Mesenteric fat pad (tissue), 1 donor: Measurements from ENCODE around the gene LAMTOR2. TPM values are rescaled to one million over a fixed set of nuclear protein-coding genes. Genes with fewer than 3 reads are reported as not detected.
A peak's percentile ranks its signal among the peaks of the same experiment; 100 is the strongest.
"Not testable (repeated sequence)": the region's sequence is repeated elsewhere in the genome, so short reads cannot be mapped to it uniquely, and the experiment has no call there.

Source experiments
- DNase-seq: peaks from one replicate; pipeline ENCODE4 v3.0.0-alpha.2; 2020; ENCODE audit warnings: low spot score
- total RNA-seq: library from RNA; stranded (reverse); fragmentation: NEBNext Ultra II Directional; extraction: Animal tissue kit (Norgen Biotek cat#: 25700); gene quantifications from one replicate; pipeline ENCODE4 v1.2.1, GENCODE V29; 2021
- donor health status: DM: yes; HTN: yes; CAD: no.

LAMTOR2 gene
- total RNA-seq, 1 donor from 2014 or later: 65.5 TPM

DNA sequence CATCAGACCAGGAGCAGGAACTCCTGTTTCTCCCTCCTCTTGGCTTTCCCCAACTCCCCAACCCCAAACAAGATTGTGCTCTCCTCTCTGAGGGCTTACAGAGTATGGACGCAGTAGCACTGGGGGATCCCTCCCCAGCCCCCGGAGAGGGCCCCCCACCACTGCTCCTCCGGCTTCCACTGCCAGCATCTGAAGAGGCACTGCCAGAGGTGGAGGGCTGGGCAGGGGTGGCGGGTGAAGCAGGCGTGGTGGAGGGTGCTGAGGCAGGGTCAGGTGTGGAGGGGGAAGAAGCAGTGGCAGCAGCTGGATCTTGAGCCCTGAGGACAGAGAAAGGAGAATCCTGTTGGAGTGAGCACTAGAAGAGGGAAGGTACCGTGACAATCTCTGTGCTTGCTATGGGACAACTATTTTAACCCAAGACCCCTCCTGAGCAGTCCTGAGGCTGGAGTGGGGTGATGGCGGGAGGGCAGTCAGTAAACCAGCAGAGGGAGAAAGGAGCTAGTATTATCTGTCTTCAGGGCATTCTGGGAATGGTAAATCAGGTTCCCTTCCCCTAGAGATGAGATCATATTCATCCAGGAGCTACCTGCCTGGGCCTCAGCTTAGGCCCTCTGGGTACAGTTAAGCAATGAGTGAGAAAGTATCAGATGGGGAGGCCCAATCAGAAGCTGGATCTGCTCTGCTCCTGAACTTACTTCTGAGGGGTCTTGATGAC lies 3.4 kb upstream of the LAMTOR2 start:
- DNase-seq: no peak

DNA sequence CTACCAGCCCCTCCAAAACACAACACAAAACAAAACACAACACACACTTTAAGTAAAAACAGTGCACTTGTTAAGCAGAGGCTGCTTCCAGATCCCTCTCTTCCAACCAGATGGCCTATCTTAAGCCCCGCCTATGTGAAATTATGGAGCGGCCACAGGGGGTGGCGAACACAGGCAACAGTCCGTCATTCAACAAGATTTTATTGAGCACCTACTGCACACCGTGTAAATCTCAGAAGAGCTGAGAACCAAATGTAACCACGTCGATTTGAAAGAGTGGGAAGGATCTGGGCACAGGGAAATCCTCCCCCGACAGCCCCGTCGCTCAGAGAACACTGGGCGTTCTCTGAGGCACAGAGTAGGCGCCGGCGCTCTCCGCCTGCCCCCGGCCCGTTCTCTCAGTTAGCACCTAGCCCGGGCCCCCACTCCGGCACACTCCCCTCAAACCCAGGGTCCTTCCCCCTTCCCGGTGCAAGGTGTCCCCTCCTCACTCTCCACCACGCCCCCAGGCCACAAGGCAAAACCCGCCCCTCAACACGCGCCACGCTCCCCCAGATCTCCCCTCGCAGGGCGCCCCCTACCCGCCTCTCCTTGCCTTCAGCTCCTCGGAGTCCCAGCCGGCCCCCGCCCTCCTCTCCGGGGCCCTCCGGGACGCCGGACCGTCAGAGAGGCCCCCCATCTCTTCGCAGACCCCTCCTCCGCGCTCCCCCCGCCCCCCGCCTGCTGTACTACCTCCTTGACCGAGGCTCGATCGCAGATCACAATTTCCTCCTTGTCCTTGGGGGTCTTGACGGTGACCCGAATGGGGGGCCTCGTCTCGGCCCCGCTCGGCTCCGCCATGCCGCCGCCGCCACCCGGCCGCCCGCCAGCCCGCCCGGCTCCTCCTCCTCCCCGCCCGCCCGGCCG lies 1.5 kb upstream of the LAMTOR2 start:
- no peak for DNase-seq

GRCh38 chr1:156053768-156054499 lies 648 bp upstream of the LAMTOR2 start, which contains the start of gene UBQLN4:
Gene UBQLN4, minus strand, starts transcription at chr1:156053798. Its CDS starts 97 bp downstream, at chr1:156053701.
- DNase-seq: peak; percentile 95

DNA sequence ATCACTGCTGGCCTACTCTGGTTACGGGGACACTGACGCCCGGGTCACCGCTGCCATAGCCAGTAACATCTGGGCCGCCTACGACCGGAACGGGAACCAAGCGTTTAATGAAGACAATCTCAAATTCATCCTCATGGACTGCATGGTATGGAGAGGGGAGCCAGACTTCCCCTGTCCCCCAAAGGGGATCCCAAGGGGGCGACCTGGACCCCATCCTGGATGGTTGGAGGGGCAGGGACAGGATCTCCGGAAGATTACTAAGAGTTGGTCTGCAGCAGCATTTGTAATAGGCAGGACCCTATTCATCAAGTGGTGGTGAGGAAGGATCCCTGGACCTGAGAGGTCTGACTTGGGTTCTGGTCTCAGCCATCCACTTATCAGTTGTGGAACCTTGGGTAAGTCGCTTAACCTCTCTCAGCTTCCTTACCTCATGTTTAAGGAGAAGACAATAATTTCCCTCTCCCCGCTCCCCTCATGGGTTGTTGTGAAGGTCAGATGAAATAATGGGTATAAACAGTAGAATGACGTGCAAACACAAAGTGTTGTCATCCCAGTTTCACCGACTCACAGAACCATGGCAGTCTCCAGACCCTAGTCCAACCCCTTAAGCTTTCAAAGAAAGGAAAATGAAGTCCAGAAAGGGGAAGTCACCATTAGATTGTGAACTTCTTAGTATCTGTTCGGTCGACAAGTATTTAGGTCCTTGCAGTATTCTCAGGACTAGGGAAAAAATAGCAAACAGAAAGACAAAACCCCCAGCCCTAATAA lies 883 bp downstream of the LAMTOR2 start:
- no peak for DNase-seq

DNA sequence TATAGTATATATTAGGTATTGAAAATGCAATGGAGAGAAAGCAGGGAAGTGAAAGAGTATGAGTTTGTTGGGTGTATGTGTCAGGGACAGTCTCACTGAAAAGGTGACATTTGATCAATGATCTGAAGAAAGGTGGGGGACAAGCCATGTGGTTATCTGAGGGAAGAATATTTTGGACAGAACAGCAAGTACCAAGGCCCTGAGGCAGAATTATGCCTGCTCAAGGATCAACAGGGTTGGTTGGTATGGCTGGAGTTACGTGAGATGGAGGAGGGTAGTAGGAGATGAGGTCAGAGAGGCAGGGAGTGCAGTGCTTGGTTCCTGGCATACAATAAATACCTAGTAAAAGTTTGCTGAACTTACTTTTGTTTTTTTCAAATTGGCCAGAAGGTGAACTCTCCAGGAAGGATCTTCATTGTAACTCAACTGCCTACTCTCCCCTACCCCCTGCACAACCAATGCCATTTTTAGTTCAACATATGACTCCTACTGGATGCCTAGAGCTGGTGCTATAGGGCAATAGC lies 1.8 kb downstream of the LAMTOR2 start:
- DNase-seq: no peak

DNA sequence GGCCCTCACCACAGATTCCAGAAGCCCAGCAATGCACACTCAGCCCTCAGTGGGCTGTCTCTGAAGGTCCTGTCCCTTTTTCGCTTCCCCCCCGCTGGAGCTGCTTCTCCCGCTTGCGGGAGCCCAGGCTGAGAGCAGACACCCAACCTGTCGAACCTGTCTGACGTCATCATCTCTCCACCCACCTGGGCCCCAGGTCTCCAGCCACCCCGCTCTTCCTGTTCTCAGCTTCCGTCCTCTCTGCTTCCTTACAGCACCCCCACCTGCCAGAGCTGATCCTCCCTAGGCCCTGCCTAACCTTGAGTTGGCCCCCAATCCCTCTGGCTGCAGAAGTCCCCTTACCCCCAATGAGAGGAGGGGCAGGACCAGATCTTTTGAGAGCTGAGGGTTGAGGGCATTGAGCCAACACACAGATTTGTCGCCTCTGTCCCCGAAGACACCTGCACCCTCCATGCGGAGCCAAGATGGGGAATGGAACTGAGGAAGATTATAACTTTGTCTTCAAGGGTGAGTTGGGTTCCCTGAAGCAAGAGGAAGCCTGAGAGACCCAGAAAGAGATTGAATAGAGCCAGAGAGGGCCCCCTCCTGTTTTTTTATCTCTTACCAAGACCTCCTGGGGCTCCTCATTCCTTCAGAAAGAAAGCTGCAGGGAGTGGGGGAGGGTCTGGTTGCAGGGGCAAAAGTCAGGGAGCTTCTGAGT lies 6.5 kb downstream of the LAMTOR2 start, which contains the start of gene RAB25:
Gene RAB25 (plus strand): TSS at position 224 of the 700 bp plus-strand sequence. CDS start 241 bp downstream, at position 465.
- no peak for DNase-seq

GRCh38 chr1:156062189-156062588 lies 7.6 kb downstream of the LAMTOR2 start:
- DNase-seq: no peak

DNA sequence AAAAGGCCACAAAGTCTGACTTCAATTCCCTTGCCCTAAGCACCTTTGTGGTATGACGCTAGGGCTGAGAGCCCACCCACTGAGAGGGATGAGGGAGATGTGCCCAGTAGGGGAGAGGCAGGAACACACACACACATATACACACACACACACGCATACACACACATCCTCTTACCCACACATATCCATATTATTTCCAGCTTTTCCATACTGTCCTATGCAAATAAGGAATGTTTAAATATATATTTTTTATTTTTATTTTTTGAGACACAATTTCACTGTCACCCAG lies 9.4 kb downstream of the LAMTOR2 start:
- no peak for DNase-seq

DNA sequence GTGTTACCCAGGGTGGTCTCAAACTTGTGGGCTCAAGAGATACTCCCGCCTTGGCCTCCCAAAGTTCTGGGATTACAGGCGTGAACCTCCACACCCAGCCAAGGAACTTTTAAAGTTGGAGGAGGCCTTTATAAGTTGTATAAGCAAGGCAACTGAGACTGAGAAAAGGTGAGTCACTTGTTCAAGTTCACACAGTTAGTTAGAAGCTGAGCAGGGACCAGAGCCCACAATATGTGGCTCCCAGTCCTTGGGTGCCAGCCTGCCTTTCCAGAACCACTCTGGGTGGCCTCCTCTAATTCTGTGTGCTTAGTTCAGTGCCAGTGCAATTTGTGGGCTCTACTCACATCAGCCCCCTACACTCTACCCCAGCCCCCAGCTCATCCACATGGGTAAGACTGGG lies 10.0 kb downstream of the LAMTOR2 start:
- no peak for DNase-seq

DNA sequence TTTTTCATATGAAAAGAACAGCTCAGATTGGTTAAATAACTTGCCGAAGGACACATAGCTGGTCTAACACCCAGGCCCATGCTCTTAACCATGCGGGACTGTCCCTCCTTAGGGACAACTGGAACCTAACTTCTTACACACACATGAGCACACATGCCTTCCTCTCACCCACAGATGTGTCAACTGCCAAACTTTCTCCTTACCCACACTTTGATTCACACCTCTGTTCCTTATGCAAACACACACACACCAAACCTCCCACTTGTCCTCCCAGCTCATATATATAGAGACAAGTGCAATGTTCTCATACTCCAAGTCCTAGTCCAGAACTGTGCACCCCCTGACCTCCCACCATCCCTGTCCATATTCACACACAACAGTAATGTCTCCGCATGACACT lies 10.6 kb downstream of the LAMTOR2 start:
- no peak for DNase-seq

- DNase-seq: no peak
Measured at GRCh38 chr1:156065871-156066270, 11.3 kb downstream of the LAMTOR2 start.

DNA sequence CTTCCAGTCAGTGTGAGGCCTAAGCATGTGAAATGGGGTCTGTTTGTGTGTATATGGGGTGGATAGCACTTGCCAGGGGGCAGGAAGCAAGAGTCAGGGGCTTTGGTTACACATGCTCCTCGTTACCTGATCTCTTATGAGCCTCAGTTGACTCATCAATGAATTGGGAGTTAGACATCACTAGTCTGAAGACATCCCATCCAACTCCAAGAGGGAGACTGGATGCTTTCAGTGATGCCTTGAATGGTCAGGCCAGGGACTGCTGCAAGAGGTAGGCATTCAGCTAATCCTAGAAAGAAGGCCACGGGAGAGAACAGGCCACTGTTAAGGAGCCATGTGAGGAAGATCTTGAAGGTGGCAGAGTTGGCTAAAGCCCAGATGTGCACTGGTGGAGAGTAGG lies 12.7 kb downstream of the LAMTOR2 start:
- DNase-seq: no peak

DNA sequence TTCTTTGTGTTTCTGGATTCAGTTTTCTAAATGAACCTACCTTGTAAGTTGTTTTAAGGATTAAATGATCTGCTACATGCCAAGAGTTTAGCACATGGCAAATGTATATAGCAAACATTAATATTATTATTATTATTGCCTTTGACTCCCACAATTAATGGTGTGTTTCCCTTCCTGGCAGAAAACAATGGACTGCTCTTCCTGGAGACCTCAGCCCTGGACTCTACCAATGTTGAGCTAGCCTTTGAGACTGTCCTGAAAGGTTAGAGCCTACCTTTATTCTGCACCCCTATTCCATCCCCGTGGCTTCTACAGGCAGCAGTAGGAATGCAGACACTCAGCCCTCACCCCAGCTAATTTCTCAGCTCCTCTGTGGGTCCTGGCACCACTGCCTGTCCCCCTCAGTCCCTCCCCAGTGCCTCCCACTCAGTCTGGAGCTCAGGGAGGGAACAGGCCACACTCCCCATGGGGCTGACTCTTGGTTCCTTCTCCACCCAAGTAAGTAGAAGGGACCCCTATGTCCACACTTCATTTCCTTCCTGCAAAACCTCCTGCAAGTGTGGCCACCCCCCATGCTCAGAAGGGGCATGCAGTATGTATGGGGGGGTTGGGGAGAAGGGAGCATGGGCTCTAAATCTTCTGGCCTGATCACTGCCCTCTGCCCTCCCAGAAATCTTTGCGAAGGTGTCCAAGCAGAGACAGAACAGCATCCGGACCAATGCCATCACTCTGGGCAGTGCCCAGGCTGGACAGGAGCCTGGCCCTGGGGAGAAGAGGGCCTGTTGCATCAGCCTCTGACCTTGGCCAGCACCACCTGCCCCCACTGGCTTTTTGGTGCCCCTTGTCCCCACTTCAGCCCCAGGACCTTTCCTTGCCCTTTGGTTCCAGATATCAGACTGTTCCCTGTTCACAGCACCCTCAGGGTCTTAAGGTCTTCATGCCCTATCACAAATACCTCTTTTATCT lies 15.2 kb downstream of the LAMTOR2 start:
- no peak for DNase-seq

GRCh38 chr1:156070548-156070947 lies 16.0 kb downstream of the LAMTOR2 start:
- DNase-seq: no peak

DNA sequence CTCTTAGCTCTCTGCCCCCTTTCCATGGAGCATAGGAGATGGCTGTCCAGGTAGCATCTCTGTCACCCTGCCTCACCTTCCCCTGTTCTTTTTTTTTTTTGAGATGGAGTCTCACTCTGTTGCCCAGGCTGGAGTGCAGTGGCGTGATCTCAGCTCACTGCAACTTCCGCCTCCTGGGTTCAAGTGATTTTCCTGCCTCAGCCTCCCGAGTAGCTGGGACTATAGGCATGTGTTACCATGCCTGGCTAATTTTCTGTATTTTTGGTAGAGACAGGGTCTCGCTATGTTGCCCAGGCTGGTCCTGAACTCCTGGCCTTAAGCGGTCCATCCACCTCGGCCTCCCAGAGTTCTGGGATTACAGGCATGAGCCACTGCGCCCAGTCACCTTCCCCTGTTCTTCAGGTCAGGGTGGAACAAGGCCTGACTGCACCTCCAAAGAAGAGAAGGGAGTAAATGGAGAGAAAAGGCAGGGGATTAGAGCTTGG lies 16.8 kb downstream of the LAMTOR2 start:
- DNase-seq: not testable (repeated sequence)

DNA sequence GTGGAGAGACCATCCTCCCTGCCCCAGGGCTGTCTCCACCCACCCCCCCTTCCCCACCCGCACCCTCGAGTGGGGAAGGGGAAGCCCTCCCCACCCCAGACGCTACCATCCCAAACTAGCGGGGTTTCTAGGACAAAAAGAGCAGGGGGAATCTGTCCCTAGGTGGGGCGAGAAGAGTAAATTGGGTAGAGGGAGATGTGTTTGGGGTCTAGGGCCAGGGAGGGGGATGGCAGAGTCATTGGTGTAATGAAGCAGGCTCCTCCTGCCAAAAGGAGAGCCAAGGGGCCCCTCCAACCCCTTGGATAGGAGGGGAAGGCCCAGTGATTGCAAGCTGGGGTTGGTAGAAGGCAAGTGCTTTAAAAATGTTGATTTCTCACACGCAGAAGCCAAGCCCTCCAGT lies 17.7 kb downstream of the LAMTOR2 start:
- no peak for DNase-seq

DNA sequence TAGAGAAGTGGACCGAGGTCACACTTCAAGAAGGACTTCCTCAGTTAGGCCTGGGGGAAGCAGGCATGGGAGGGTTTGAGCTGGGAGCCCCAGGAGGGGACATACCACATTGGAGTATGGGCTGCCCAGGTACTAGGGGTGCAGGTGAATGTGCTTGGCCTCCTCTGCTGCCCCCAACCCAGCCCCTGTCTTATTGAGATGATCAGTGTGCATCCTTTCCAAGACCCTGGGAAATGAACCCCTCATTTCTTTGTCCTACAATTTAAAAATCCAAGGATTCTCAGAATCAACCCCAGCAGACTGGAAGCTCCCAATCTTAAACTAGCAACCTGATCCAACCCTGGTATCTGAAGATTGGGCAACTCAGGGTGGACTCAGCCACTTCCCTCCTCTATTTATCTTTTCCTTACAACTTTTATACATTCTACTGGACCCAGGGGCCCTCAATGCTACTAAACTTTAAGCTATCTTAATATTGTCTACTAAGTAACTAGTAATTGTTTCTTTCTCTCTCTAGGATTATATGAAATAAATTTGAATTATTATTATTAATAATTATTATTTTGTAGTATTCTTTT lies 18.6 kb downstream of the LAMTOR2 start:
- no peak for DNase-seq

GRCh38 chr1:156073740-156074139 lies 19.2 kb downstream of the LAMTOR2 start:
- no peak for DNase-seq
